ENCODE data around the gene AQP9.

The AQP9 gene

DNA sequence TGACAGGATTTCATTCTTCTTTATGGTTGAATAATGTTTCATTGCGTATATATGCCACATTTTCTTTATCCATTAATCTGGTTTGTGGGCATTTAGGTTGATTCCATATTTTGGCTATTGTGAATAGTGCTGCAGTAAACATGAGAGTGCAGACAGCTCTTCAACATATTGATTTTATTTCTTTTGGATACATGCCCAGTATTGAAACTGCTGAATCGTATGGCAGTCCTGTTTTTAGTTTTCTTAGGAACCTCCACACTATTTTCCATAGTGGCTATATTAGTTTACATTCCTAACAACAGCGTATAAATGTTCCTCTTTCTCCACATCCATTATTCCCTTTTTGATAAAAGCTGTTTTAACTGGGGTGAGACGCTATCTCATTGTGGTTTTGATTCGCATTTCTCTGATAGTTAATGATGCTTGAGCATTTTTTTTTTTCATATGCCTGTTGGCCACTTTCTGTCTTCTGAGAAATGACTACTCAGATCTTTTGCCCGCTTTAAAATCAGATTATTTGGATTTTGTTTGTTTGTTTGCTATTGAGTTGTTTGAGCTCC lies 21.7 kb downstream of the AQP9 start:
- TF ChIP-seq CEBPB (IDR thresholded peaks at IDR 0.05) (no peak), FOXM1 (IDR thresholded peaks at IDR 0.05; ENCODE audit: borderline replicate concordance, low read depth) (no peak), ZBTB7A (IDR thresholded peaks at IDR 0.05; ENCODE audit: low read depth) (no peak), TAF1 (IDR thresholded peaks at IDR 0.05; ENCODE audit: low read depth) (no peak), EGR1 (IDR thresholded peaks at IDR 0.05) (no peak), TCF12 (IDR thresholded peaks at IDR 0.05; ENCODE audit: low read depth) (no peak), RAD21 (IDR thresholded peaks at IDR 0.05; ENCODE audit: low read depth) (no peak), NFIC (IDR thresholded peaks at IDR 0.05) (no peak), CREB1 (IDR thresholded peaks at IDR 0.05; ENCODE audit: low read depth) (no peak), TEAD4 (IDR thresholded peaks at IDR 0.05) (no peak), EP300 (IDR thresholded peaks at IDR 0.05; ENCODE audit: borderline replicate concordance) (no peak), YY1 (IDR thresholded peaks at IDR 0.05; ENCODE audit: low read depth) (no peak)
- TF ChIP-seq, protein P1, sequence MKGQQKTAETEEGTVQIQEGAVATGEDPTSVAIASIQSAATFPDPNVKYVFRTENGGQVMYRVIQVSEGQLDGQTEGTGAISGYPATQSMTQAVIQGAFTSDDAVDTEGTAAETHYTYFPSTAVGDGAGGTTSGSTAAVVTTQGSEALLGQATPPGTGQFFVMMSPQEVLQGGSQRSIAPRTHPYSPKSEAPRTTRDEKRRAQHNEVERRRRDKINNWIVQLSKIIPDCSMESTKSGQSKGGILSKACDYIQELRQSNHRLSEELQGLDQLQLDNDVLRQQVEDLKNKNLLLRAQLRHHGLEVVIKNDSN (IDR thresholded peaks at IDR 0.05) = no peak
- TF ChIP-seq, protein P2, sequence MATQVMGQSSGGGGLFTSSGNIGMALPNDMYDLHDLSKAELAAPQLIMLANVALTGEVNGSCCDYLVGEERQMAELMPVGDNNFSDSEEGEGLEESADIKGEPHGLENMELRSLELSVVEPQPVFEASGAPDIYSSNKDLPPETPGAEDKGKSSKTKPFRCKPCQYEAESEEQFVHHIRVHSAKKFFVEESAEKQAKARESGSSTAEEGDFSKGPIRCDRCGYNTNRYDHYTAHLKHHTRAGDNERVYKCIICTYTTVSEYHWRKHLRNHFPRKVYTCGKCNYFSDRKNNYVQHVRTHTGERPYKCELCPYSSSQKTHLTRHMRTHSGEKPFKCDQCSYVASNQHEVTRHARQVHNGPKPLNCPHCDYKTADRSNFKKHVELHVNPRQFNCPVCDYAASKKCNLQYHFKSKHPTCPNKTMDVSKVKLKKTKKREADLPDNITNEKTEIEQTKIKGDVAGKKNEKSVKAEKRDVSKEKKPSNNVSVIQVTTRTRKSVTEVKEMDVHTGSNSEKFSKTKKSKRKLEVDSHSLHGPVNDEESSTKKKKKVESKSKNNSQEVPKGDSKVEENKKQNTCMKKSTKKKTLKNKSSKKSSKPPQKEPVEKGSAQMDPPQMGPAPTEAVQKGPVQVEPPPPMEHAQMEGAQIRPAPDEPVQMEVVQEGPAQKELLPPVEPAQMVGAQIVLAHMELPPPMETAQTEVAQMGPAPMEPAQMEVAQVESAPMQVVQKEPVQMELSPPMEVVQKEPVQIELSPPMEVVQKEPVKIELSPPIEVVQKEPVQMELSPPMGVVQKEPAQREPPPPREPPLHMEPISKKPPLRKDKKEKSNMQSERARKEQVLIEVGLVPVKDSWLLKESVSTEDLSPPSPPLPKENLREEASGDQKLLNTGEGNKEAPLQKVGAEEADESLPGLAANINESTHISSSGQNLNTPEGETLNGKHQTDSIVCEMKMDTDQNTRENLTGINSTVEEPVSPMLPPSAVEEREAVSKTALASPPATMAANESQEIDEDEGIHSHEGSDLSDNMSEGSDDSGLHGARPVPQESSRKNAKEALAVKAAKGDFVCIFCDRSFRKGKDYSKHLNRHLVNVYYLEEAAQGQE (IDR thresholded peaks at IDR 0.05; ENCODE audit: low read depth) = no peak
- TF ChIP-seq, protein P3, sequence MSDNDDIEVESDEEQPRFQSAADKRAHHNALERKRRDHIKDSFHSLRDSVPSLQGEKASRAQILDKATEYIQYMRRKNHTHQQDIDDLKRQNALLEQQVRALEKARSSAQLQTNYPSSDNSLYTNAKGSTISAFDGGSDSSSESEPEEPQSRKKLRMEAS (IDR thresholded peaks at IDR 0.05) = no peak

DNA sequence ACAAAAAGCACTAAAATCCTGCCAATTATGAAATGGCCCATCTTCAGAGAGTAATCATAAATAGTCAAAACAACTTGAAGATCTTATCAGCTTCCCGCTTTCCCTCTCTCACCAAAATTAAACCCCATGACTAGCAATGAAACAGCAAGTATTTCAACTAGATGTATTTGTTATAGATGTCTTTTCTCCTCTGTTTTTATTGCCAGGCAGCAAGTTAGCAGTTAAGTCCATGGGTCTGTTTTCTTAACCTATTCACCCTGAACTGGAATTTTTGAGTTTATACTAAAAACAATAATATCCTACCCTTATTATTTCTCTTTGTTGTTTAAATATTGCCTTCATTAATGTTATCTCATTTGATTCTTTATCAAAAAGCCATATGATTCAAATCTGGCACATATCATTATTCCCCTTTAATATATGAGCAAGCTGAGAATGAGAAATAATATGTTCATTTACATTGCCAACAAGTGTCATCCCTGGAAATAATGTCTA lies 23.3 kb downstream of the AQP9 start:
- TF ChIP-seq CEBPB (IDR thresholded peaks at IDR 0.05) = no peak

DNA sequence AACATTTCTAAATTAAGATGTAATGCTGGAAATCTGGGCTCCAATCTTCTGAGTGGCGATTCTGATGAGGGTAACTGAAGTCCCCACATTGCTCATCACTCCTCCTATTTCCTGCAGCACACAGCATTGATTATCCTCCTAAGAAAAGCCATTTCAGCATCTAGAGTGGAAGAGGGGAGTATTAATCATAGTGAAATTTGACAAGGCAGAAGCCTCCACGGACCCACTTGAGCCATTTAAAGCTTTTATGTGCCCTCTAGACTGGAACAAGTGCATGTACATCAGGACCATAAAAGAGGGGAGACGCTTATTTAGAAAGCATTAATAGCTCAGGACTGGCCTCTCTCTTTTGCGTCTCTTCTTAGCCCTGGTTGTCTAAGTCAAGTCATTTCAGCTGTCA lies 25.8 kb downstream of the AQP9 start:
- TF ChIP-seq CREB1 (IDR thresholded peaks at IDR 0.05; ENCODE audit: low read depth) (no peak), TEAD4 (IDR thresholded peaks at IDR 0.05) (no peak), ZBTB7A (IDR thresholded peaks at IDR 0.05; ENCODE audit: low read depth) (no peak), NFIC (IDR thresholded peaks at IDR 0.05) (no peak), EP300 (IDR thresholded peaks at IDR 0.05; ENCODE audit: borderline replicate concordance) (no peak), TAF1 (IDR thresholded peaks at IDR 0.05; ENCODE audit: low read depth) (no peak)
- TF ChIP-seq, protein P3 (IDR thresholded peaks at IDR 0.05) = no peak
- TF ChIP-seq, protein P1 (IDR thresholded peaks at IDR 0.05) = no peak
- TF ChIP-seq, protein P2 (IDR thresholded peaks at IDR 0.05; ENCODE audit: low read depth) = no peak

DNA sequence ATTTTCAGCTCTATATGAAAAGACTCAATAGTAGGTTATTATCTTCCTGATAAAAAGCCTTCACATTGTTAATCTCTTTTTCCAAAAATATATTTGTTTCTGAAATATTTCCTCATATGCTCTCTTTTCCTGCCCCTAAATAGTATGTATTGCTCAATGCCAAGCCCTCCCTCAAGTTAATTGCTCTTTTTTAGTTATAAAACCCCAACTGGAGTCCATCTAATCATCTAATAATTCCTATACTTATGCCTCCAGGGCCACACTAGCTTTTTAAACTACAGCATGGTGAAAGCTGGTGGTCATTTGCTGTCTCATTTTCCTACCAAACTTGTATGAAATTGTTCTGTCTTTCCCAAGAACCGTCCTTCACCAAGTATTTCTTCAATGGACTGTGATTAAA lies 26.7 kb downstream of the AQP9 start:
- TF ChIP-seq ZBTB7A (IDR thresholded peaks at IDR 0.05; ENCODE audit: low read depth) (no peak), YY1 (IDR thresholded peaks at IDR 0.05; ENCODE audit: low read depth) (no peak), EP300 (IDR thresholded peaks at IDR 0.05; ENCODE audit: borderline replicate concordance) (no peak), TCF12 (IDR thresholded peaks at IDR 0.05; ENCODE audit: low read depth) (no peak), CEBPB (IDR thresholded peaks at IDR 0.05) (no peak), RAD21 (IDR thresholded peaks at IDR 0.05; ENCODE audit: low read depth) (no peak), EGR1 (IDR thresholded peaks at IDR 0.05) (no peak), NFIC (IDR thresholded peaks at IDR 0.05) (no peak)
- TF ChIP-seq, protein P3 (IDR thresholded peaks at IDR 0.05) = no peak

DNA sequence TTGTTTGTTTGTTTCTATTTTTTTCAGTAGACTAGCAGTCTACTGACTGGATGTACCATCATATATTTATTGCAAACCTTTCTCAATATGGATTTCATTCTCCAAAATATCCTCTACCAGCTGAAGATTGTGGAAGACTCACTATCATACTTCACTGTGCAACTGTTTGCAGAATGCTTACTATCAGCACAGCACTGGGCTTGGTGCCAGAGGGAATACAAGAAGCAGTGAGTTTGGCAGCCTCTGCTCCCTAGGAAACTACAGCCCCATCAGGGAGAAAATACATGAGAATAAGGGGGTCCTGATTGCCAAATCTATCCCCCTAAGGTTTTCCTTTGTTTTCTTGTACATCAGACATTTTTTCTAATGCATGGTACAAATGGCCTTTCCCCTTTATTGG lies 27.5 kb downstream of the AQP9 start:
- TF ChIP-seq FOXM1 (IDR thresholded peaks at IDR 0.05; ENCODE audit: borderline replicate concordance, low read depth) (no peak), TEAD4 (IDR thresholded peaks at IDR 0.05) (no peak), CEBPB (IDR thresholded peaks at IDR 0.05) (no peak), YY1 (IDR thresholded peaks at IDR 0.05; ENCODE audit: low read depth) (no peak), TAF1 (IDR thresholded peaks at IDR 0.05; ENCODE audit: low read depth) (no peak), TCF12 (IDR thresholded peaks at IDR 0.05; ENCODE audit: low read depth) (no peak), RAD21 (IDR thresholded peaks at IDR 0.05; ENCODE audit: low read depth) (no peak), ZBTB7A (IDR thresholded peaks at IDR 0.05; ENCODE audit: low read depth) (no peak), CREB1 (IDR thresholded peaks at IDR 0.05; ENCODE audit: low read depth) (no peak), EP300 (IDR thresholded peaks at IDR 0.05; ENCODE audit: borderline replicate concordance) (no peak), EGR1 (IDR thresholded peaks at IDR 0.05) (no peak), NFIC (IDR thresholded peaks at IDR 0.05) (no peak)
- TF ChIP-seq, protein P2 (IDR thresholded peaks at IDR 0.05; ENCODE audit: low read depth) = no peak
- TF ChIP-seq, protein P3 (IDR thresholded peaks at IDR 0.05) = no peak
- TF ChIP-seq, protein P1 (IDR thresholded peaks at IDR 0.05) = no peak

Data from Ishikawa (cell line).